T-cell (primary cell): Measurements from ENCODE around the gene SNCG. TPM values are rescaled to one million over a fixed set of nuclear protein-coding genes. Genes with fewer than 3 reads are reported as not detected.

Source experiments
- ATAC-seq, 4 experiments: fragments of 200-7000 bp in 3 of 4; fragments of 150-1000 bp in 1 of 4; cut with Tn5 transposase; replicated peaks in 1 of 4; 1 replicate in 3 of 4; 2 replicates in 1 of 4; pipeline ENCODE4 v1.10.0; 2021; ENCODE audit warnings: moderate library complexity in 3 of 4, mild to moderate bottlenecking in 2 of 4, moderate number of reproducible peaks in 1 of 4
- CTCF ChIA-PET, 2 donors: fragments of 300-600 bp; sonication (Branson Sonifier 250); formaldehyde crosslinking; loops; one replicate each; lab custom pipeline; 2022; ENCODE audit warnings: antibody characterized with exemption in 2 of 2; lab: Charles Lee
- POLR2A ChIA-PET, 2 donors: fragments of 300-600 bp; sonication (Branson Sonifier 250); formaldehyde crosslinking; loops; one replicate each; lab custom pipeline; 2022; ENCODE audit warnings: antibody characterized with exemption in 2 of 2; lab: Charles Lee
- DNase-seq, 35 experiments: peaks; one replicate each; pipeline versions ENCODE4 v3.0.0 to v3.0.0-alpha.2; 2013 to 2023
- H3K27ac ChIP-seq: one replicate; pipeline ENCODE4 v1.5.1; 2013; ENCODE audit warnings: low read length
- H3K27me3 ChIP-seq, 2 experiments: replicated peaks in 1 of 2; 1 replicate in 1 of 2; 2 replicates in 1 of 2; pipeline versions ENCODE4 v1.6.1 to v1.7.0; 2013; ENCODE audit warnings: low read length in 1 of 2, mixed read lengths in 1 of 2; ENCODE audit not compliant: control insufficient read depth in 2 of 2, insufficient read depth in 2 of 2; ENCODE audit errors: extremely low read depth in 1 of 2
- H3K36me3 ChIP-seq, 2 donors: 1 replicate in 1 of 2; 2 replicates in 1 of 2; pipeline versions ENCODE4 v1.6.1 to v1.7.0; 2013; ENCODE audit warnings: low read length in 1 of 2; ENCODE audit not compliant: control insufficient read depth in 2 of 2, insufficient read depth in 1 of 2; ENCODE audit errors: extremely low read depth in 1 of 2
- H3K4me1 ChIP-seq, 2 experiments: 1 replicate in 1 of 2; 2 replicates in 1 of 2; pipeline versions ENCODE4 v1.6.1 to v1.7.0; 2013; ENCODE audit warnings: low read length in 2 of 2, mixed read lengths in 1 of 2; ENCODE audit not compliant: insufficient read depth in 2 of 2, control insufficient read depth in 1 of 2; ENCODE audit errors: extremely low read depth in 1 of 2
- H3K4me3 ChIP-seq, 2 donors: 1 replicate in 1 of 2; 2 replicates in 1 of 2; pipeline versions ENCODE4 v1.5.1 to v1.7.0; 2013; ENCODE audit warnings: mild to moderate bottlenecking in 2 of 2, low read length in 1 of 2, moderate library complexity in 1 of 2; ENCODE audit not compliant: control insufficient read depth in 1 of 2; ENCODE audit errors: extremely low read depth in 1 of 2
- H3K9me3 ChIP-seq: 2 replicates; pipeline ENCODE4 v1.7.0; 2013
- H3K27ac Mint-ChIP-seq, 2 donors: one replicate each; pipeline ENCODE4 v1.8.0; 2020 to 2021; ENCODE audit warnings: mild to moderate bottlenecking in 2 of 2, mixed read lengths in 2 of 2
- H3K27me3 Mint-ChIP-seq, 2 donors: one replicate each; pipeline ENCODE4 v1.8.0; 2021 to 2022; ENCODE audit warnings: mixed read lengths in 2 of 2
- H3K36me3 Mint-ChIP-seq: one replicate; pipeline ENCODE4 v1.8.0; 2021; ENCODE audit warnings: mixed read lengths
- H3K4me1 Mint-ChIP-seq, 3 donors: one replicate each; pipeline ENCODE4 v1.8.0; 2020 to 2022; ENCODE audit warnings: mixed read lengths in 3 of 3, mild to moderate bottlenecking in 1 of 3
- H3K4me3 Mint-ChIP-seq, 3 donors: one replicate each; pipeline ENCODE4 v1.8.0; 2020 to 2022; ENCODE audit warnings: mild to moderate bottlenecking in 3 of 3, mixed read lengths in 3 of 3, moderate library complexity in 3 of 3
- H3K9me3 Mint-ChIP-seq, 3 donors: one replicate each; pipeline ENCODE4 v1.8.0; 2020 to 2022; ENCODE audit warnings: mixed read lengths in 3 of 3
- WGBS: methylation state at CpG from one replicate; pipeline ENCODE4 v1.1.5; 2013; ENCODE audit warnings: missing lambda C conversion rate; ENCODE audit not compliant: insufficient coverage; 5-methylcytosine and 5-hydroxymethylcytosine counted together
- total RNA-seq, 35 experiments: library from RNA in 6 of 35; stranded (reverse) in 6 of 35; fragments of 120-200 nt in 1 of 35; gene quantifications; one replicate each; pipeline versions ENCODE4 v1.2.1 to v1.2.4 and lab custom pipeline; 2013 to 2026

Gene SNCG
- total RNA-seq, 5 donors from 2014 or later (not counting 1 experiment from before 2014, with no cell fraction given) = 0.41 to 0.66 (median 0.44) TPM; not detected in 2

DNA sequence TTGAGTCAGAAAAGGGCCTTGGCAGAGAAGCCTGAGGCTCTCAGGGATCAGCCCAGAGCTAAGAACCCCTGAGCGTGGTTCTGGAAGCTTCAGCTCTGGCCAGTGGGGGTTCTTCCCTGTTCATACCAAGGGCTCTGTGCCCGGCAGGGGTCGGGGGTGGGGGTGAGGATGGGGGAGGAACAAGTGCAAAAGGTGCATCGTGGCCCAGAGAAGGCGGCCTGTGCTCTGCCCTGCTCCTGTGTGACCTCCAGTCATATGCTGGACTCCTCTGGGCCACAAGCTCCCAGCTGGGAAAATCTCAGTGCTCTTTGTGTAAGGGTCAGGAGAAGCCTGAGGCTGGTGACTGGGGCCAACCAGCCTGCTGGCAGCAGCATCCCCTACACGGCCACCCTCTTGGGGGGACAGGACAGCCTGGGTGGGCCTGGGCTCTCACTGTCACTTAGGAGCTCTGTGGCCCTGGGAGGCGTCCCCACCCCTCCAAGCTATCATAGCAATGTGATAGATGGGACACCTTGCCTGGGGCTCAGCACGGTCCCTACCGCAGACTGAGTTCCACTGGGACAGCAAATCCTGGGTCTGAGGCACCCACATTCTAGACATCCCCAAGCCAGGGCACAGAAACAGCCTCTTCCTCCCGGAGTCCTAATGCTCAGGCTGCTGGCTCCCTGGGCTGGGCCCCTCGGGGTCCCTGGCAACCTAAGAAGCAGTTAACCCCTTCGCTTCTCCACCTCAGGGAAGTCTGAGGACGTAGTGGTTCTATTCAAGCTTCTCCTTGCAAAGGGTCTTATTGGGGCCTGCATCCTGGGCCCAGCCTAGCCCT, 3.5 kb upstream of the SNCG start:
- H3K27ac ChIP-seq = no peak overlapping the region
- Mint-ChIP-seq H3K4me3 (no peak overlapping the region), H3K9me3 (peaks cover 6 to 13% (median 7%) of the 10 kb centered on the region in 3 donors), H3K27ac (no peak overlapping the region), H3K36me3 (peaks cover 12% of the 10 kb centered on the region), H3K4me1 (peaks cover 9 to 21% (median 13%) of the 10 kb centered on the region in 3 donors), H3K27me3 (no peaks in the 10 kb centered on the region)
- H3K9me3 ChIP-seq = no peaks in the 10 kb centered on the region
- CTCF ChIA-PET = interaction anchor here (0.6 to 0.9 kb wide), 6 partner anchors 11 to 131 kb away, joined by 3 to 10 read pairs (median 8); no protein-coding TSS in a partner anchor
- no peaks in the 10 kb centered on the region for H3K36me3 ChIP-seq
- no peak for ATAC-seq
- POLR2A ChIA-PET = no interaction called here
- peaks cover 14 to 38% of the 10 kb centered on the region in 2 experiments for H3K4me1 ChIP-seq
- peaks cover 0 to 10% of the 10 kb centered on the region in 2 experiments for H3K27me3 ChIP-seq
- DNase-seq = no peak
- 89% methylated on average over 6 of the region's 13 CpGs for WGBS
- no peak overlapping the region for H3K4me3 ChIP-seq

DNA sequence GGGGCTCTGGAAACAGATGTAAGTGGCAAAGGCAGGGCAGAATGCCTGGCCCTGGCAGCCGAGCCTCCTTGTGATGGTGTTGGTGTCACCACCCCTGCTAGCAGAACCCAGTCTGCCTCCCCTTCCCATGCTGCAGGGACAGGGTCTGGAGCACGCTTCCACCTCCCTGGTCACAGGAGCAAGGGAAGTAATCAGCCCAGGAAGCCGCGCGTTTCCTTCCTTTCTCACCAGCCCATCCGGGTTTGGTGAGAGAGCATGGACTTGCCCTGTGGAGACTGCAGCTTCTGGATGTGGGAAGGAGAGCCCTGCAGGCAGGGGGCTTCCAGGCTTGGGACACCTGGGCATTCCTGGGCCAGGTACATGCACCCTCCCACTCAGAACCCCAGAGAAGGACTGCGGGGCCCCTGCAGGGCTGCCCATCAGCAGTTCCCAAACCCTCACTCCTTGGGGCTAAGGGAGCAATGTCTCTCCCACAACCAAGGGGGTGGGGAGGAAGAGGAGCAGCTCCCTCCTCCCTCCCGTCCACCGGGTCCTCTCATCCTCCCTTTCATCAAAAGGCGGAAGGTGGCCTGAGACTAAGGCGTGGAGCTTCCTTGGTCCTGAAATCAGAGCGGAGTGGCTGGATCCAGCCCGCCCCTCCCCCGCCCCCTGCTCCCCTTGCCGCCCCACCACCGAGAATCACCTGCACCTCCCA, 2.8 kb upstream of the SNCG start:
- Mint-ChIP-seq H3K4me1 (peaks cover 5 to 16% (median 6%) of the 10 kb centered on the region in 3 donors), H3K9me3 (peaks cover 6 to 13% (median 7%) of the 10 kb centered on the region in 3 donors), H3K4me3 (no peak overlapping the region), H3K27me3 (no peaks in the 10 kb centered on the region), H3K36me3 (peaks cover 7% of the 10 kb centered on the region), H3K27ac (no peak overlapping the region)
- POLR2A ChIA-PET = no interaction called here
- H3K4me1 ChIP-seq = peaks cover 12 to 38% of the 10 kb centered on the region in 2 experiments
- DNase-seq (no peak), ATAC-seq (no peak)
- H3K4me3 ChIP-seq = no peak overlapping the region
- WGBS = 95% methylated on average over 4 of the region's 16 CpGs
- CTCF ChIA-PET = interaction anchor here in 1 of 2 donors (0.6 to 0.7 kb wide), 2 partner anchors 14 to 131 kb away, joined by 3 to 7 read pairs; no protein-coding TSS in a partner anchor
- H3K27ac ChIP-seq = no peak overlapping the region
- no peaks in the 10 kb centered on the region for H3K36me3 ChIP-seq
- H3K9me3 ChIP-seq = no peaks in the 10 kb centered on the region
- H3K27me3 ChIP-seq = peaks cover 0 to 18% of the 10 kb centered on the region in 2 experiments

- Histone ChIP-seq H3K9me3 (no peaks in the 10 kb centered on the region), H3K27ac (no peak overlapping the region), H3K27me3 (peaks cover 0 to 25% of the 10 kb centered on the region in 2 experiments), H3K4me1 (peaks cover 7 to 33% of the 10 kb centered on the region in 2 experiments), H3K4me3 (no peak overlapping the region), H3K36me3 (no peaks in the 10 kb centered on the region)
- ChIA-PET POLR2A (no interaction called here), CTCF (no interaction called here)
- Mint-ChIP-seq H3K9me3 (peaks cover 6 to 13% (median 7%) of the 10 kb centered on the region in 3 donors), H3K4me3 (no peak overlapping the region), H3K4me1 (peaks cover 0 to 10% (median 0%) of the 10 kb centered on the region in 3 donors), H3K27ac (no peak overlapping the region), H3K36me3 (peaks cover 7% of the 10 kb centered on the region), H3K27me3 (no peaks in the 10 kb centered on the region)
- no peak for DNase-seq
- no peak for ATAC-seq
- WGBS = 87% methylated on average over 3 of the region's 7 CpGs
Measured at GRCh38 chr10:86956195-86956847, 2.1 kb upstream of the SNCG start.

- DNase-seq = no peak
- 76% methylated on average over 7 of the region's 7 CpGs for WGBS
- peaks cover 5 to 12% (median 6%) of the 10 kb centered on the region in 3 donors for H3K9me3 Mint-ChIP-seq
- no peaks in the 10 kb centered on the region for H3K36me3 ChIP-seq
- no peak overlapping the region for H3K27ac Mint-ChIP-seq
- peaks cover 0 to 6% (median 0%) of the 10 kb centered on the region in 3 donors for H3K4me1 Mint-ChIP-seq
- no peaks in the 10 kb centered on the region for H3K27me3 Mint-ChIP-seq
- ChIA-PET POLR2A (interaction anchor here in 1 of 2 donors (0.6 kb wide), 1 partner anchor 185 kb away, joined by 5 read pairs; no protein-coding TSS in a partner anchor), CTCF (interaction anchor here in 1 of 2 donors (0.6 to 0.7 kb wide), 2 partner anchors 10 to 18 kb away, joined by 4 read pairs; no protein-coding TSS in a partner anchor)
- H3K4me1 ChIP-seq = peaks cover 6 to 31% of the 10 kb centered on the region in 2 experiments
- H3K27me3 ChIP-seq = peaks cover 0 to 29% of the 10 kb centered on the region in 2 experiments
- ATAC-seq = no peak
- H3K4me3 Mint-ChIP-seq = no peak overlapping the region
- no peak overlapping the region for H3K4me3 ChIP-seq
- H3K27ac ChIP-seq = no peak overlapping the region
- H3K9me3 ChIP-seq = no peaks in the 10 kb centered on the region
- H3K36me3 Mint-ChIP-seq = peaks cover 4% of the 10 kb centered on the region
Measured at GRCh38 chr10:86956848-86957448, 1.5 kb upstream of the SNCG start.

GRCh38 chr10:86957471-86958115, 806 bp upstream of the SNCG start, which contains the start of gene MMRN2:
Gene MMRN2, minus strand, starts transcription at chr10:86957615. Its CDS starts 74 bp downstream, at chr10:86957541.
- 58% methylated on average over 5 of the region's 9 CpGs for WGBS
- ChIA-PET POLR2A (interaction anchor here in 1 of 2 donors (0.6 kb wide), 1 partner anchor 184 kb away, joined by 5 read pairs; no protein-coding TSS in a partner anchor), CTCF (interaction anchor here in 1 of 2 donors (0.6 to 0.7 kb wide), 2 partner anchors 9 to 19 kb away, joined by 4 read pairs; no protein-coding TSS in a partner anchor)
- Mint-ChIP-seq H3K9me3 (peaks cover 0 to 5% (median under 1%) of the 10 kb centered on the region in 3 donors), H3K27me3 (no peaks in the 10 kb centered on the region), H3K36me3 (no peaks in the 10 kb centered on the region), H3K4me1 (peaks cover 0 to 5% (median 0%) of the 10 kb centered on the region in 3 donors), H3K4me3 (no peak within 1 kb of the TSS), H3K27ac (no peak within 1 kb of the TSS)
- Histone ChIP-seq H3K9me3 (no peaks in the 10 kb centered on the region), H3K4me3 (no peak within 1 kb of the TSS), H3K36me3 (no peaks in the 10 kb centered on the region), H3K4me1 (peaks cover 6 to 35% of the 10 kb centered on the region in 2 experiments), H3K27me3 (peaks cover 0 to 31% of the 10 kb centered on the region in 2 experiments), H3K27ac (no peak within 1 kb of the TSS)
- ATAC-seq = no peak
- DNase-seq = no peak
